GM23338 (cell line): Measurements from ENCODE around the gene OR8B8.

Source experiments
- CREB1 ChIP-seq: fragments of 250-450 bp; sonication (Bioruptor Pico); IDR thresholded peaks from 2 replicates; pipeline ENCODE4 v1.5.0; 2020; ENCODE audit warnings: low read depth, mild to moderate bottlenecking, moderate library complexity
- CTCF ChIP-seq, 2 experiments: fragments of 200-600 bp in 1 of 2; sonication (generic) in 1 of 2; conservative IDR thresholded peaks; 2 replicates each; pipeline versions ENCODE4 v1.5.1 to v1.6.1; 2016 to 2017; ENCODE audit warnings: antibody characterized with exemption in 2 of 2, low read depth in 2 of 2, mild to moderate bottlenecking in 2 of 2, moderate library complexity in 1 of 2
- ETS1 ChIP-seq: IDR thresholded peaks from 2 replicates; pipeline ENCODE4 v1.6.1; 2016; ENCODE audit warnings: antibody characterized with exemption
- EZH2 ChIP-seq: fragments of 200-600 bp; sonication (generic); IDR thresholded peaks from one replicate; pipeline ENCODE4 v1.8.0; 2017; ENCODE audit warnings: antibody characterized with exemption, mild to moderate bottlenecking, low read depth; ENCODE audit not compliant: unreplicated experiment
- EZH2phosphoT487 ChIP-seq: fragments of 200-600 bp; sonication (generic); IDR thresholded peaks from one replicate; pipeline ENCODE4 v1.8.1; 2018; ENCODE audit warnings: antibody characterized with exemption; ENCODE audit not compliant: unreplicated experiment
- JUNB ChIP-seq: IDR thresholded peaks from one replicate; pipeline ENCODE4 v1.6.1; 2016; ENCODE audit warnings: antibody characterized with exemption; ENCODE audit not compliant: unreplicated experiment
- NANOG ChIP-seq: IDR thresholded peaks from 2 replicates; pipeline ENCODE4 v1.6.1; 2016; ENCODE audit warnings: antibody characterized with exemption, borderline replicate concordance
- POLR2AphosphoS5 ChIP-seq: IDR thresholded peaks from 2 replicates; pipeline ENCODE4 v1.6.1; 2016; ENCODE audit warnings: antibody characterized with exemption, low read depth
- REST ChIP-seq: IDR thresholded peaks from one replicate; pipeline ENCODE4 v1.6.1; 2018; ENCODE audit warnings: antibody characterized with exemption; ENCODE audit not compliant: unreplicated experiment
- STAT1 ChIP-seq: IDR thresholded peaks from one replicate; pipeline ENCODE4 v1.6.1; 2016; ENCODE audit warnings: antibody characterized with exemption; ENCODE audit not compliant: unreplicated experiment
- ZNF462 ChIP-seq: fragments of 250-450 bp; sonication (Bioruptor Pico); IDR thresholded peaks from 2 replicates; pipeline ENCODE4 v1.5.0; 2020; ENCODE audit warnings: mild to moderate bottlenecking, moderate library complexity

GRCh38 chr11:124482362-124483147 lies 37.1 kb upstream of the OR8B8 start:
- TF ChIP-seq CTCF (conservative IDR thresholded peaks at IDR 0.05; ENCODE audit: low read depth in 2 of 2) (no peak), EZH2phosphoT487 (no peak), JUNB (no peak), EZH2 (no peak), POLR2AphosphoS5 (no peak), REST (no peak), CREB1 (CRISPR knock-in tag) (no peak), ETS1 (no peak), ZNF462 (CRISPR knock-in tag) (no peak), STAT1 (no peak), NANOG (no peak)
